HepG2 (cell line): ENCODE results near the gene NCOA1. TPM values are rescaled to one million over a fixed set of nuclear protein-coding genes. Genes with fewer than 3 reads are reported as not detected.

ENCODE experiments used
- ATAC-seq: fragments of 200-7000 bp; cut with Tn5 transposase; 3 replicates; pipeline ENCODE4 v1.9.1; 2020; ENCODE audit warnings: mild to moderate bottlenecking, moderate library complexity
- BruUV-seq: library from RNA; stranded (reverse); fragments of 400-500 nt; replicated peaks from 2 replicates; lab custom pipeline; 2021; lab: Mats Ljungman, UMichigan
- CTCF ChIA-PET: fragments of 300-600 bp; formaldehyde crosslinking; extraction: SDS; loops from one replicate; lab custom pipeline; 2021; ENCODE audit warnings: low total read pairs, inconsistent platforms, low intra/inter-chr PET ratio; lab: Yijun Ruan, JAX
- POLR2A ChIA-PET: fragments of 350-600 bp; sonication (Branson Sonifier 250); formaldehyde crosslinking; loops from one replicate; lab custom pipeline; 2020; ENCODE audit warnings: antibody characterized with exemption, inconsistent platforms; lab: Yijun Ruan, JAX
- DNase-seq: peaks from one replicate; pipeline ENCODE4 v3.0.0-alpha.2; 2015; ENCODE audit warnings: low spot score
- FAIRE-seq: peaks from 3 replicates; lab custom pipeline; 2011; peaks lifted over from hg19 to GRCh38; lab: Jason Lieb, UNC
- H2AFZ ChIP-seq: one replicate; pipeline ENCODE4 v1.6.1; 2011; ENCODE audit warnings: low read length, inconsistent platforms
- H3K27ac ChIP-seq: fragments of 300-600 bp; 3 replicates; pipeline ENCODE4 v1.8.0; 2011; ENCODE audit warnings: mixed run types, mild to moderate bottlenecking, mixed read lengths, low read length, inconsistent platforms; ENCODE audit not compliant: insufficient read depth; ENCODE audit errors: extremely low read length
- H3K27me3 ChIP-seq, 2 experiments: fragments of 200-600 bp in 1 of 2; 2 replicates in 1 of 2; 3 replicates in 1 of 2; pipeline versions ENCODE4 v1.6.0 to v1.8.0; 2011; ENCODE audit warnings: low read length in 2 of 2, mild to moderate bottlenecking in 2 of 2, moderate library complexity in 2 of 2, inconsistent platforms in 1 of 2; ENCODE audit not compliant: insufficient read depth in 2 of 2, control insufficient read depth in 1 of 2
- H3K36me3 ChIP-seq, 2 experiments: fragments of 200-600 bp in 1 of 2; replicated peaks in 1 of 2; 2 replicates in 1 of 2; 3 replicates in 1 of 2; pipeline versions ENCODE4 v1.5.1 to v1.8.0; 2011; ENCODE audit warnings: low read length in 2 of 2, inconsistent platforms in 1 of 2; ENCODE audit not compliant: insufficient read depth in 2 of 2, control insufficient read depth in 1 of 2
- H3K4me1 ChIP-seq: 2 replicates; pipeline ENCODE4 v1.5.1; 2012; ENCODE audit warnings: low read length, inconsistent platforms; ENCODE audit not compliant: insufficient read depth
- H3K4me2 ChIP-seq: 2 replicates; pipeline ENCODE4 v1.6.0; 2011; ENCODE audit warnings: low read depth, low read length, inconsistent platforms
- H3K4me3 ChIP-seq, 3 experiments: fragments of 200-600 bp in 1 of 3; sonication (generic), shearing (Covaris generic) in 1 of 3; replicated peaks in 1 of 3; 2 replicates each; pipeline ENCODE4 v1.5.1; 2011 to 2016; ENCODE audit warnings: low read length in 3 of 3, inconsistent platforms in 2 of 3, low read depth in 2 of 3, mild to moderate bottlenecking in 2 of 3, control low read depth in 1 of 3, mixed read lengths in 1 of 3; ENCODE audit not compliant: insufficient read depth in 1 of 3
- H3K79me2 ChIP-seq: one replicate; pipeline ENCODE4 v1.6.1; 2011; ENCODE audit warnings: low read length, inconsistent platforms; ENCODE audit not compliant: insufficient read depth
- H3K9ac ChIP-seq: 2 replicates; pipeline ENCODE4 v1.6.0; 2011; ENCODE audit warnings: mild to moderate bottlenecking, low read depth, low read length, inconsistent platforms; ENCODE audit not compliant: insufficient read depth
- H3K9me3 ChIP-seq: 2 replicates; pipeline ENCODE4 v1.5.1; 2012; ENCODE audit warnings: mild to moderate bottlenecking, low read length
- H4K20me1 ChIP-seq: 2 replicates; pipeline ENCODE4 v1.6.0; 2011; ENCODE audit warnings: inconsistent platforms, mild to moderate bottlenecking, low read length, moderate library complexity; ENCODE audit not compliant: insufficient read depth
- AGO1 ChIP-seq: fragments of 200-400 bp; formaldehyde crosslinking; IDR thresholded peaks from 2 replicates; pipeline ENCODE4 v1.6.1; 2017; ENCODE audit warnings: mild to moderate bottlenecking, low read depth, low read length, moderate library complexity; ENCODE audit not compliant: poor library complexity, severe bottlenecking
- FOXM1 ChIP-seq: sonication (generic); formaldehyde crosslinking; IDR thresholded peaks from 2 replicates; pipeline ENCODE4 v1.5.0; 2020; ENCODE audit warnings: missing genetic modification reagents
- GZF1 ChIP-seq: sonication (generic); formaldehyde crosslinking; IDR thresholded peaks from 2 replicates; pipeline ENCODE4 v1.5.1; 2020; ENCODE audit warnings: mild to moderate bottlenecking, missing genetic modification reagents
- JUN ChIP-seq: sonication (generic); formaldehyde crosslinking; IDR thresholded peaks from 2 replicates; pipeline ENCODE4 v1.4.0; 2020; ENCODE audit warnings: mild to moderate bottlenecking, missing genetic modification reagents
- KAT8 ChIP-seq: IDR thresholded peaks from 2 replicates; pipeline ENCODE4 v1.6.1; 2016; ENCODE audit warnings: missing genetic modification reagents, missing compliant biosample characterization
- PHF21A ChIP-seq: sonication (generic); formaldehyde crosslinking; IDR thresholded peaks from 2 replicates; pipeline ENCODE4 v1.5.0; 2020; ENCODE audit warnings: mild to moderate bottlenecking, missing genetic modification reagents
- THAP9 ChIP-seq: sonication (generic); formaldehyde crosslinking; IDR thresholded peaks from 2 replicates; pipeline ENCODE4; 2020; ENCODE audit warnings: missing genetic modification reagents, mild to moderate bottlenecking, borderline replicate concordance
- ZNF121 ChIP-seq: sonication (generic); formaldehyde crosslinking; IDR thresholded peaks from 2 replicates; pipeline ENCODE4 v1.5.0; 2020; ENCODE audit warnings: mild to moderate bottlenecking, missing genetic modification reagents
- ZNF225 ChIP-seq: sonication (generic); formaldehyde crosslinking; IDR thresholded peaks from 2 replicates; pipeline ENCODE4 v1.4.0; 2020; ENCODE audit warnings: mild to moderate bottlenecking, missing genetic modification reagents
- ZNF296 ChIP-seq: sonication (generic); formaldehyde crosslinking; conservative IDR thresholded peaks from 2 replicates; pipeline ENCODE4 v1.5.0; 2020; ENCODE audit warnings: mild to moderate bottlenecking, missing genetic modification reagents
- ZNF597 ChIP-seq: sonication (generic); formaldehyde crosslinking; IDR thresholded peaks from 2 replicates; pipeline ENCODE4 v1.5.0; 2020; ENCODE audit warnings: missing genetic modification reagents
- ZNF691 ChIP-seq: sonication (generic); formaldehyde crosslinking; IDR thresholded peaks from 2 replicates; pipeline ENCODE4 v1.4.0; 2020; ENCODE audit warnings: missing genetic modification reagents, low read depth, mild to moderate bottlenecking, borderline replicate concordance
- ZSCAN5A ChIP-seq: sonication (generic); formaldehyde crosslinking; IDR thresholded peaks from 2 replicates; pipeline ENCODE4 v1.8.0; 2022; ENCODE audit warnings: mild to moderate bottlenecking, missing genetic modification reagents, borderline replicate concordance
- WGBS: methylation state at CpG from one replicate; pipeline ENCODE4 v1.1.6; 2017; ENCODE audit warnings: low lambda C conversion rate; 5-methylcytosine and 5-hydroxymethylcytosine counted together
- in situ Hi-C: cut with HindIII; loops from 2 replicates; pipeline ENCODE4 v1.10.0; 2017; ENCODE audit warnings: low pct_unique_long_range_greater_than_20kb; ENCODE audit not compliant: extremely low pct_ligation_motif_present
- intact Hi-C: fragments of 100-400 bp; cut with micrococcal nuclease; formaldehyde crosslinking; loops from one replicate; pipeline ENCODE4 v1.10.0; 2022; ENCODE audit not compliant: unreplicated experiment
- polyA plus RNA-seq, 8 experiments: library from polyadenylated mRNA; depleted of rRNA in 3 of 8; stranded (reverse) in 7 of 8; unstranded in 1 of 8; fragments of >200 nt; fragmentation: Illumina TruSeq in 4 of 8; extraction: Trizol in 4 of 8; gene quantifications; 2 replicates each; pipeline versions ENCODE4 v1.2.1 to v1.2.3, GENCODE V29; 2011 to 2016; ENCODE audit warnings: low read depth in 4 of 8, missing spikeins in 1 of 8, mixed read lengths in 1 of 8; ENCODE audit not compliant: insufficient read depth in 1 of 8
- total RNA-seq, 5 experiments: library from RNA; depleted of rRNA; stranded (reverse); fragments of >200 nt; fragmentation: Illumina TruSeq; extraction: Trizol; gene quantifications; 2 replicates each; pipeline ENCODE4 v1.2.3, GENCODE V29; 2016; ENCODE audit warnings: low read depth in 1 of 5

NCOA1 gene
- total and polyA plus RNA-seq, 2 of the 13 experiments (the other 11 are each of a cell fraction or from before 2014, with no cell fraction given): 10.0 to 10.4 TPM

GRCh38 chr2:24671230-24671629 lies 180.2 kb downstream of the NCOA1 start:
- H2AFZ ChIP-seq: no peak overlapping the region
- H3K36me3 ChIP-seq: no peaks in the 10 kb centered on the region
- intact Hi-C loops (no loop called here), in situ Hi-C loops (no loop called here)
- 90% methylated on average over 1 of the region's 1 CpG for WGBS
- no peaks in the 10 kb centered on the region for H3K9me3 ChIP-seq
- ATAC-seq (no peak), DNase-seq (no peak), FAIRE-seq (no peak)
- no peaks in the 10 kb centered on the region for H4K20me1 ChIP-seq
- no peak overlapping the region for H3K4me3 ChIP-seq
- TF ChIP-seq ZNF121 (CRISPR knock-in tag) (peak; percentile 55), ZNF691 (no peak)
- TF ChIP-seq, all 625 proteins: peak for 1
- no TSS peak for BruUV-seq
- H3K4me2 ChIP-seq: no peak overlapping the region
- no peaks in the 10 kb centered on the region for H3K4me1 ChIP-seq
- ChIA-PET POLR2A (no interaction called here), CTCF (no interaction called here)
- H3K27me3 ChIP-seq: no peaks in the 10 kb centered on the region
- H3K79me2 ChIP-seq: no peaks in the 10 kb centered on the region
- no peak overlapping the region for H3K27ac ChIP-seq
- H3K9ac ChIP-seq: no peak overlapping the region

GRCh38 chr2:24672589-24672988 lies 181.5 kb downstream of the NCOA1 start:
- no peaks in the 10 kb centered on the region for H3K36me3 ChIP-seq
- FAIRE-seq (no peak), DNase-seq (no peak), ATAC-seq (no peak)
- ChIA-PET POLR2A (no interaction called here), CTCF (no interaction called here)
- no peaks in the 10 kb centered on the region for H4K20me1 ChIP-seq
- no peaks in the 10 kb centered on the region for H3K9me3 ChIP-seq
- intact Hi-C loops: no loop called here
- no peaks in the 10 kb centered on the region for H3K27me3 ChIP-seq
- no peak overlapping the region for H3K4me2 ChIP-seq
- no peaks in the 10 kb centered on the region for H3K79me2 ChIP-seq
- H2AFZ ChIP-seq: no peak overlapping the region
- H3K4me1 ChIP-seq: no peaks in the 10 kb centered on the region
- BruUV-seq: no TSS peak
- 79% methylated on average over 3 of the region's 3 CpGs for WGBS
- in situ Hi-C loops: no loop called here
- H3K27ac ChIP-seq: no peak overlapping the region
- H3K4me3 ChIP-seq: no peak overlapping the region
- no peak overlapping the region for H3K9ac ChIP-seq
- no peak for TF ChIP-seq PHF21A (CRISPR knock-in tag)
- TF ChIP-seq THAP9 (CRISPR knock-in tag): no peak
- no peak for TF ChIP-seq GZF1
- TF ChIP-seq FOXM1 (CRISPR knock-in tag): no peak
- no peak for TF ChIP-seq ZNF296 (CRISPR knock-in tag)
- TF ChIP-seq ZNF597: no peak
- no peak for TF ChIP-seq JUN (CRISPR knock-in tag)
- no peak for TF ChIP-seq ZNF225
- TF ChIP-seq AGO1: no peak
- no peak for TF ChIP-seq ZSCAN5A (CRISPR knock-in tag)
- TF ChIP-seq KAT8: no peak
